Liver (tissue), 3 donors: Measurements from ENCODE around the gene FBXW7.

Experiments used
- CTCF ChIP-seq: fragments of 150-350 bp; IDR thresholded peaks from 2 replicates; pipeline ENCODE4 v1.5.1; 2017; ENCODE audit warnings: improper control_type of control experiment, low read depth, low read length; ENCODE audit not compliant: missing input control
- JUND ChIP-seq, 2 donors: IDR thresholded peaks; 2 replicates each; pipeline ENCODE4 v1.6.1; 2016; ENCODE audit warnings: antibody characterized with exemption in 2 of 2
- MAX ChIP-seq: IDR thresholded peaks from 2 replicates; pipeline ENCODE4 v1.6.1; 2016; ENCODE audit warnings: antibody characterized with exemption
- REST ChIP-seq: IDR thresholded peaks from 2 replicates; pipeline ENCODE4 v1.6.1; 2016; ENCODE audit warnings: antibody characterized with exemption, mild to moderate bottlenecking
- SP1 ChIP-seq: IDR thresholded peaks from 2 replicates; pipeline ENCODE4 v1.6.1; 2018; ENCODE audit warnings: antibody characterized with exemption, mild to moderate bottlenecking
- TAF1 ChIP-seq: conservative IDR thresholded peaks from 2 replicates; pipeline ENCODE4 v1.6.1; 2016; ENCODE audit warnings: antibody characterized with exemption, mild to moderate bottlenecking
- YY1 ChIP-seq: IDR thresholded peaks from 2 replicates; pipeline ENCODE4 v1.6.1; 2016; ENCODE audit warnings: antibody characterized with exemption, mild to moderate bottlenecking
- donor health status: healthy.
- donor health status: healthy.

GRCh38 chr4:152508818-152509217, 27.1 kb downstream of the FBXW7 start:
- no peak for TF ChIP-seq CTCF
- TF ChIP-seq YY1 = no peak
- no peak for TF ChIP-seq JUND (IDR thresholded peaks at IDR 0.05)
- TF ChIP-seq TAF1 = no peak
- no peak for TF ChIP-seq MAX
- TF ChIP-seq REST = no peak
- TF ChIP-seq SP1 = no peak
